ENCODE measurements around the gene CNTNAP2.

DNA sequence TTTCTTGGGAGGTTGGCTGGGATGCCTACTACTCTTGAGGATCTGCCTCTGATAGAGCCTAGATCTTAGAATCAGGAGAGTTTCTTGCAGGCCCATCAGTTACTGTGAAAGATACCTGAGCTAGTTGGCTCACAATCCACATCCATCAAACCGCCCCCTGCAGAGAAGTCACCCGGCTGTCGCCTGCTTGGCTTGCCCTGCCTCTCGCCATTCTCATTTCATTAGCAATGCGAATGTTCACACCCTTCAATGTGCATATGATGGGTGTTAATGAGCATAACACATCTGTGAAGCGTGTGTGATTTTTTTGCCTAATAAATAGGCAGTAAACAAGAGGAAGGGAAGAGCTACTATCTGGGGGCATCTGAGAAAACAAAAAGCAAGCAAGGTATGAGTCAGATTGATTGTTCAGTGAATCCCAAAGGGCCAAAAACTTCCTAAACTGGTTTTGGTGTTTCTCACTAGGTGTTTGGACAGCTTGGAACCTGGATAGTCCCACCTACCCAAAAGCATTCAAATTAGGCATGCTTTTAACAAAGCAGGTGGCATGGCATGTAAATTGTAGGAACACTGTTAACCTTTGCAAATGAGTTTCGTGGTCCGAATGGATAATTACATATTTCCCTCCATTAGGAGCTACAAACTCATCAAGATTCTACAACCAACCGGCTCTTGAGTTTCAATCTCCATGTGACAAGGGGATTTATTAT lies 2201.7 kb downstream of the CNTNAP2 start:
- TF ChIP-seq, protein P1, sequence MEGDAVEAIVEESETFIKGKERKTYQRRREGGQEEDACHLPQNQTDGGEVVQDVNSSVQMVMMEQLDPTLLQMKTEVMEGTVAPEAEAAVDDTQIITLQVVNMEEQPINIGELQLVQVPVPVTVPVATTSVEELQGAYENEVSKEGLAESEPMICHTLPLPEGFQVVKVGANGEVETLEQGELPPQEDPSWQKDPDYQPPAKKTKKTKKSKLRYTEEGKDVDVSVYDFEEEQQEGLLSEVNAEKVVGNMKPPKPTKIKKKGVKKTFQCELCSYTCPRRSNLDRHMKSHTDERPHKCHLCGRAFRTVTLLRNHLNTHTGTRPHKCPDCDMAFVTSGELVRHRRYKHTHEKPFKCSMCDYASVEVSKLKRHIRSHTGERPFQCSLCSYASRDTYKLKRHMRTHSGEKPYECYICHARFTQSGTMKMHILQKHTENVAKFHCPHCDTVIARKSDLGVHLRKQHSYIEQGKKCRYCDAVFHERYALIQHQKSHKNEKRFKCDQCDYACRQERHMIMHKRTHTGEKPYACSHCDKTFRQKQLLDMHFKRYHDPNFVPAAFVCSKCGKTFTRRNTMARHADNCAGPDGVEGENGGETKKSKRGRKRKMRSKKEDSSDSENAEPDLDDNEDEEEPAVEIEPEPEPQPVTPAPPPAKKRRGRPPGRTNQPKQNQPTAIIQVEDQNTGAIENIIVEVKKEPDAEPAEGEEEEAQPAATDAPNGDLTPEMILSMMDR (IDR thresholded peaks at IDR 0.05): no peak
- TF ChIP-seq POLR2AphosphoS5 (IDR thresholded peaks at IDR 0.05; ENCODE audit: low read depth, low read length): no peak
- TF ChIP-seq SIN3A (IDR thresholded peaks at IDR 0.05; ENCODE audit: borderline replicate concordance, insufficient read depth, low read depth, low read length): no peak
